GM18505 (cell line): ENCODE measurements around the gene MZT2B.
"Not testable (repeated sequence)": the region's sequence is repeated elsewhere in the genome, so short reads cannot be mapped to it uniquely, and the experiment has no call there.

Experiments
- ATAC-seq: cut with Tn5 transposase; IDR thresholded peaks from one replicate; pipeline ENCODE4 v1.9.1; 2021; ENCODE audit not compliant: unreplicated experiment
- POLR2A ChIP-seq: IDR thresholded peaks from 4 replicates; pipeline ENCODE4 v1.6.1; 2011; ENCODE audit warnings: borderline replicate concordance; ENCODE audit not compliant: insufficient read depth, insufficient read length; ENCODE audit errors: extremely low read depth

MZT2B gene

GRCh38 chr2:130181880-130182682 is at the start of gene MZT2B:
MZT2B (plus strand) TSS chr2:130182262; CDS start chr2:130182283, 21 bp downstream.
- peak; percentile 79 for ATAC-seq
- peak; percentile 86 for TF ChIP-seq POLR2A

GRCh38 chr2:130135692-130136541 is 46.1 kb upstream of the MZT2B start:
- no peak for ATAC-seq
- TF ChIP-seq POLR2A = no peak

- ATAC-seq = not testable (repeated sequence)
Measured at GRCh38 chr2:130136546-130136945, 45.5 kb upstream of the MZT2B start.

- not testable (repeated sequence) for ATAC-seq
Measured at GRCh38 chr2:130137118-130137517, 44.9 kb upstream of the MZT2B start.

GRCh38 chr2:130138326-130138725 is 43.7 kb upstream of the MZT2B start:
- not testable (repeated sequence) for ATAC-seq

- not testable (repeated sequence) for ATAC-seq
Measured at GRCh38 chr2:130138841-130139251, 43.2 kb upstream of the MZT2B start.

GRCh38 chr2:130139331-130140280 is 42.5 kb upstream of the MZT2B start:
- not testable (repeated sequence) for ATAC-seq

- not testable (repeated sequence) for ATAC-seq
Measured at GRCh38 chr2:130140516-130140915, 41.5 kb upstream of the MZT2B start.

- not testable (repeated sequence) for ATAC-seq
Measured at GRCh38 chr2:130141002-130141401, 41.1 kb upstream of the MZT2B start.

GRCh38 chr2:130141645-130142370 is 40.3 kb upstream of the MZT2B start:
- not testable (repeated sequence) for ATAC-seq

GRCh38 chr2:130142396-130143265 is 39.4 kb upstream of the MZT2B start:
- not testable (repeated sequence) for ATAC-seq

GRCh38 chr2:130143266-130144039 is 38.6 kb upstream of the MZT2B start:
- not testable (repeated sequence) for ATAC-seq

- ATAC-seq = peak; percentile 87
Measured at GRCh38 chr2:130145006-130145414, 37.1 kb upstream of the MZT2B start, which contains the start of gene CCDC74B. CCDC74B (minus strand) TSS chr2:130145112; CDS start chr2:130144996, 116 bp downstream.

GRCh38 chr2:130148515-130148914 is 33.5 kb upstream of the MZT2B start:
- ATAC-seq = not testable (repeated sequence)
